GM19468 (cell line): ENCODE measurements around the gene GLO1.

Experiments used
- ATAC-seq: cut with Tn5 transposase; IDR thresholded peaks from one replicate; pipeline ENCODE4 v1.9.1; 2021; ENCODE audit warnings: mild to moderate bottlenecking, moderate library complexity, moderate number of reproducible peaks; ENCODE audit not compliant: unreplicated experiment; ENCODE audit errors: extremely low read depth

GLO1 gene

DNA sequence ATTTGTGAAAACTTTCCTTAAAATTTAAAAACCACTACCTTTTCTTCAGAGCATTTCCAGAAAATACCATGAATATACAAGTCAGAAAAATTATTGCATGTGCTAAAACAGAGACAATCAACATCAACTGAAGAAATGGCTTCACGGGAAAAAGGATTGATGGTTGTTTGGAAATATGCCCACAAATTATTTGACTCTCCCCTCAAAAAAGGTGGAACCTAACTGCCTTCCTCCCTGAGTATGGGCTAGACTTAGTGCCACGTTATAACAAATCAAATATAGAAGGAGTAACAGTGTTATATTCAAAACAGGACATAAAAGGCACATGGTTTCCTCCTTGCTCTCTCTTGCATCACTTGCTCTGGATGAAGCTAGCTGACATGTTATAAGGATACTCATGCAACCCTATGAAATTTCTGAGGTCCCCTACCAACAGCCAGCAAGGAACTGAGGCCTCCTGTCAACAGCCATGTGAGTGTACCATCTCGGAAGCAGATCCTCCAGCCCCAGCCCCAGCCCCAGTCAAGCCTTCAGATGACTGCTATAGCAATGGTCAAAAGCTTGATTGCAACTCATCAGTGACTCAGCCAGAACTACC is 71.7 kb downstream of the GLO1 start:
- no peak for ATAC-seq
